ENCODE data around the gene FKBP5.
A peak's percentile ranks its signal among the peaks of the same experiment; 100 is the strongest.
"Not testable (repeated sequence)": the region's sequence is repeated elsewhere in the genome, so short reads cannot be mapped to it uniquely, and the experiment has no call there.

FKBP5 gene

DNA sequence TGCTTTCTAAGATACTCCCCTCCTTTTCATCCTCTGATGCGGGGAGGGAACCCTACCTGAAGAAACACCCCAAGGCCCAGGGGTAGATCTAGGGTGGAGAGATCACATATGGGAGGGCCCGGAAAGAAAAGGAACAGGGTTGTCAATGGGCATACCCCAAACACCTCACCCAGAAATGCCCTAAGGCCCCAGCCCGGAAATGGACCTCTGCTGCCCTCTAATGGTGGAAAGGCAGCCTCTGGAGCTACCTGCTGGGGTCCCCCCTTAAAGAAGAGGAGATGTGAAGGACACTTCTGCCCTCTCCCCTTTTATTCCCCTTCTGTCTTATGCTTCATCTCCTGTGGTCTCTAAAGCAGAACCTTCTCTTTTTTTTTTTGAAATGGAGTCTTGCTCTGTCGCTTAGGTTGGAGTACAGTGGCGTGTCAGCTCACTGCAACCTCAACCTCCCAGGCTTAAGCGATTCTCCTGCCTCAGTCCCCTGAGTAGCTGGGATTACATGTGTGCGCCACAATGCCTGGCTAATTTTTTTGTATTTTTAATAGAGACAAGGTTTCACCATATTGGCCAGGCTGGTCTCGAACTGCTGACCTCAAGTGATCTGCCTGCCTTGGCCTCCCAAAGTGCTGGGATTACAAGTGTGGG lies 47.7 kb upstream of the FKBP5 start:
- H3F3A ChIP-seq (ENCODE audit: insufficient read depth, low read length), result peaks cover 11% of the 10 kb centered on the region
- no peaks in the 10 kb centered on the region for H3K9me2 ChIP-seq (replicated peaks; ENCODE audit: insufficient read depth, low read length)
- peak overlapping the region; percentile 54; the same call in 1 of the 2 replicates for H2AFZ ChIP-seq (ENCODE audit: low read length)
- H4K20me1 ChIP-seq (ENCODE audit: insufficient read depth, low read length), result no peaks in the 10 kb centered on the region
- H3K4me2 ChIP-seq (ENCODE audit: low read depth, low read length), result no peak overlapping the region
- H3K9ac ChIP-seq (ENCODE audit: low read length), result no peak overlapping the region
- peak; percentile 72 for DNase-seq
- no peak overlapping the region for H3K27ac ChIP-seq (ENCODE audit: low read length)
- H3K9me3 ChIP-seq (replicated peaks; ENCODE audit: insufficient read depth, low read length), result no peaks in the 10 kb centered on the region
- TF ChIP-seq CTCF (IDR thresholded peaks at IDR 0.05; ENCODE audit: low read length) (peak; percentile 92), EZH2phosphoT487 (IDR thresholded peaks at IDR 0.05; ENCODE audit: low read length) (no peak)
- peaks cover 7% of the 10 kb centered on the region for H3K4me1 ChIP-seq (ENCODE audit: low read length)
- H3K79me2 ChIP-seq (ENCODE audit: low read length), result no peaks in the 10 kb centered on the region
- no peak overlapping the region for H3K4me3 ChIP-seq (ENCODE audit: low read length)
- H3K27me3 ChIP-seq (replicated peaks; ENCODE audit: insufficient read depth, low read length), result no peaks in the 10 kb centered on the region
- H3K36me3 ChIP-seq (replicated peaks; ENCODE audit: insufficient read depth, low read length), result no peaks in the 10 kb centered on the region

GRCh38 chr6:35735452-35735851 lies 46.7 kb upstream of the FKBP5 start:
- no peaks in the 10 kb centered on the region for H3K9me3 ChIP-seq (replicated peaks; ENCODE audit: insufficient read depth, low read length)
- peaks cover 17% of the 10 kb centered on the region for H3F3A ChIP-seq (ENCODE audit: insufficient read depth, low read length)
- peaks cover 13% of the 10 kb centered on the region for H3K4me1 ChIP-seq (ENCODE audit: low read length)
- H3K9ac ChIP-seq (ENCODE audit: low read length), result no peak overlapping the region
- H3K9me2 ChIP-seq (replicated peaks; ENCODE audit: insufficient read depth, low read length), result no peaks in the 10 kb centered on the region
- no peak overlapping the region for H3K4me2 ChIP-seq (ENCODE audit: low read depth, low read length)
- no peaks in the 10 kb centered on the region for H3K79me2 ChIP-seq (ENCODE audit: low read length)
- no peaks in the 10 kb centered on the region for H3K27me3 ChIP-seq (replicated peaks; ENCODE audit: insufficient read depth, low read length)
- no peaks in the 10 kb centered on the region for H4K20me1 ChIP-seq (ENCODE audit: insufficient read depth, low read length)
- no peak for DNase-seq
- TF ChIP-seq EZH2 (optimal IDR thresholded peaks at IDR 0.05; ENCODE audit: low read depth, low read length) (no peak), EZH2phosphoT487 (IDR thresholded peaks at IDR 0.05; ENCODE audit: low read length) (no peak), CTCF (IDR thresholded peaks at IDR 0.05; ENCODE audit: low read length) (no peak)
- no peaks in the 10 kb centered on the region for H3K36me3 ChIP-seq (replicated peaks; ENCODE audit: insufficient read depth, low read length)
- H3K4me3 ChIP-seq (ENCODE audit: low read length), result no peak overlapping the region
- no peak overlapping the region for H3K27ac ChIP-seq (ENCODE audit: low read length)
- no peak overlapping the region for H2AFZ ChIP-seq (ENCODE audit: low read length)

DNA sequence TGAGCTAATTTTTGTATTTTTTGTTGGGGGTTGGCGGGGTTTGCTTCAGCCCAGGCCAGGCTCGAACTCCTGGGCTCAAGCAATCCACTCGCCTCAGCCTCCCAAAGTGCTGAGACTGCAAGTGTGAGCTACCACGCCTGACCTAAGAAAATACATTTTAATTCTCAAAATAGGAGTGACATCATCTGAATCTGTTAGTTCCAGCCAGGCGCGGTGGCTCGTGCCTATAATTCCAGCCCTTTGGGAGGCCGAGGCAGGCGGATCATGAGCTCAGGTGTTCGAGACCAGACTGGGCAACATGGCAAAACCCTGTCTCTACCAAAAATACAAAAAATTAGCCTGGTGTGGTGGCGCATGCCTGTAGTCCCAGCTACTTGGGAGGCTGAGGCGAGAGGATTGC lies 45.6 kb upstream of the FKBP5 start:
- H3K36me3 ChIP-seq (replicated peaks; ENCODE audit: insufficient read depth, low read length); H3K9ac ChIP-seq (ENCODE audit: low read length); H3K9me2 ChIP-seq (replicated peaks; ENCODE audit: insufficient read depth, low read length); H3K9me3 ChIP-seq (replicated peaks; ENCODE audit: insufficient read depth, low read length); H3K79me2 ChIP-seq (ENCODE audit: low read length); H3K4me3 ChIP-seq (ENCODE audit: low read length); H3K4me2 ChIP-seq (ENCODE audit: low read depth, low read length); H2AFZ ChIP-seq (ENCODE audit: low read length); H3K27me3 ChIP-seq (replicated peaks; ENCODE audit: insufficient read depth, low read length); DNase-seq; H3K27ac ChIP-seq (ENCODE audit: low read length); H4K20me1 ChIP-seq (ENCODE audit: insufficient read depth, low read length): not testable (repeated sequence)
- Histone ChIP-seq H3K4me1 (ENCODE audit: low read length) (peaks cover 14% of the 10 kb centered on the region), H3F3A (ENCODE audit: insufficient read depth, low read length) (peaks cover 27% of the 10 kb centered on the region)

DNA sequence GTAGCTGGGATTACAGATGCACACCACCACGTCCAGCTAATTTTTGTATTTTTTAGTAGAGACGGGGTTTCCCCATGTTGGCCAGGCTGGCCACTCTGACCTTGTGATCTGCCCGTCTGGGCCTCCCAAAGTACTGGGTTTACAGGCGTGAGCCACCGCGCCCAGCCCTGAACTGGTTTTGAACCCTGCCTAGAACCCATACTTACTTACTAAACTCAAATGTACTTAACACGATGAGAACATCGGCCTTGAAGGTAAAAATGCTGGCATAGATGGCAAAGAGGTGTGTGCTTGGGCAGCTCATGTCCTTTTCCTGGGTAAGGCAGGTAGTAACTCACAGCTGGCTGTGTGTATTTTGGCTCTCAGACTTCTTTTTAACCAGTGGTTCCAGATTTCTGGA lies 44.9 kb upstream of the FKBP5 start:
- H3K4me1 ChIP-seq (ENCODE audit: low read length), result peaks cover 20% of the 10 kb centered on the region
- H3K9me2 ChIP-seq (replicated peaks; ENCODE audit: insufficient read depth, low read length), result no peaks in the 10 kb centered on the region
- H3K9me3 ChIP-seq (replicated peaks; ENCODE audit: insufficient read depth, low read length), result no peaks in the 10 kb centered on the region
- H3K27ac ChIP-seq (ENCODE audit: low read length), result no peak overlapping the region
- no peak overlapping the region for H3K4me2 ChIP-seq (ENCODE audit: low read depth, low read length)
- H3F3A ChIP-seq (ENCODE audit: insufficient read depth, low read length), result peaks cover 32% of the 10 kb centered on the region
- no peak overlapping the region for H3K9ac ChIP-seq (ENCODE audit: low read length)
- H2AFZ ChIP-seq (ENCODE audit: low read length), result no peak overlapping the region
- H3K4me3 ChIP-seq (ENCODE audit: low read length), result no peak overlapping the region
- no peaks in the 10 kb centered on the region for H3K36me3 ChIP-seq (replicated peaks; ENCODE audit: insufficient read depth, low read length)
- no peaks in the 10 kb centered on the region for H3K79me2 ChIP-seq (ENCODE audit: low read length)
- TF ChIP-seq EZH2 (optimal IDR thresholded peaks at IDR 0.05; ENCODE audit: low read depth, low read length) (no peak), EZH2phosphoT487 (IDR thresholded peaks at IDR 0.05; ENCODE audit: low read length) (no peak), CTCF (IDR thresholded peaks at IDR 0.05; ENCODE audit: low read length) (no peak)
- H3K27me3 ChIP-seq (replicated peaks; ENCODE audit: insufficient read depth, low read length), result no peaks in the 10 kb centered on the region
- no peaks in the 10 kb centered on the region for H4K20me1 ChIP-seq (ENCODE audit: insufficient read depth, low read length)
- DNase-seq, result no peak

Data from MM.1S (cell line).